Trophoblast cell (in vitro differentiated cells and primary cell): Measurements from ENCODE around the gene ULBP2.
"Not testable (repeated sequence)": the region's sequence is repeated elsewhere in the genome, so short reads cannot be mapped to it uniquely, and the experiment has no call there.

ENCODE experiments used
- DNase-seq, 2 donors: peaks; one replicate each; pipeline ENCODE4 v3.0.0-alpha.2; 2016
- H2AFZ ChIP-seq: 2 replicates; pipeline ENCODE4 v1.6.1; 2013; ENCODE audit warnings: low read length, moderate library complexity, mild to moderate bottlenecking; ENCODE audit not compliant: insufficient read depth, poor library complexity
- H2AK5ac ChIP-seq: 2 replicates; pipeline ENCODE4 v1.6.1; 2013; ENCODE audit warnings: mild to moderate bottlenecking, low read length
- H2BK120ac ChIP-seq: 2 replicates; pipeline ENCODE4 v1.6.1; 2013; ENCODE audit warnings: low read length, mild to moderate bottlenecking, moderate library complexity; ENCODE audit not compliant: insufficient read depth, poor library complexity
- H2BK12ac ChIP-seq: 2 replicates; pipeline ENCODE4 v1.6.1; 2013; ENCODE audit warnings: mild to moderate bottlenecking, low read length, moderate library complexity
- H2BK5ac ChIP-seq: 2 replicates; pipeline ENCODE4 v1.6.1; 2013; ENCODE audit warnings: low read length, low read depth, moderate library complexity, mild to moderate bottlenecking; ENCODE audit not compliant: poor library complexity
- H3K14ac ChIP-seq: 2 replicates; pipeline ENCODE4 v1.6.1; 2013; ENCODE audit warnings: mild to moderate bottlenecking, low read length
- H3K18ac ChIP-seq: 2 replicates; pipeline ENCODE4 v1.6.1; 2013; ENCODE audit warnings: mild to moderate bottlenecking, low read length
- H3K23ac ChIP-seq: 2 replicates; pipeline ENCODE4 v1.6.1; 2013; ENCODE audit warnings: low read length
- H3K27ac ChIP-seq: 2 replicates; pipeline ENCODE4 v1.5.1; 2013; ENCODE audit warnings: low read depth, mild to moderate bottlenecking, inconsistent platforms, low read length, moderate library complexity
- H3K27me3 ChIP-seq: 2 replicates; pipeline ENCODE4 v1.6.1; 2013; ENCODE audit warnings: inconsistent platforms, mild to moderate bottlenecking, low read length, moderate library complexity; ENCODE audit not compliant: insufficient read depth
- H3K36me3 ChIP-seq, 2 experiments: 1 replicate in 1 of 2; 2 replicates in 1 of 2; pipeline ENCODE4 v1.6.1; 2013; ENCODE audit warnings: low read length in 2 of 2, mild to moderate bottlenecking in 2 of 2, moderate library complexity in 1 of 2; ENCODE audit not compliant: insufficient read depth in 2 of 2, control insufficient read depth in 1 of 2
- H3K4ac ChIP-seq: 2 replicates; pipeline ENCODE4 v1.6.1; 2013; ENCODE audit warnings: low read depth, mild to moderate bottlenecking, low read length, moderate library complexity
- H3K4me1 ChIP-seq, 2 experiments: 1 replicate in 1 of 2; 2 replicates in 1 of 2; pipeline ENCODE4 v1.6.1; 2013; ENCODE audit warnings: low read length in 2 of 2, mild to moderate bottlenecking in 2 of 2, moderate library complexity in 1 of 2; ENCODE audit not compliant: insufficient read depth in 2 of 2, control insufficient read depth in 1 of 2
- H3K4me2 ChIP-seq: 2 replicates; pipeline ENCODE4 v1.6.1; 2013; ENCODE audit warnings: inconsistent platforms, mild to moderate bottlenecking, low read length, moderate library complexity
- H3K4me3 ChIP-seq: 2 replicates; pipeline ENCODE4 v1.5.1; 2013; ENCODE audit warnings: mild to moderate bottlenecking, low read depth, low read length, inconsistent platforms
- H3K79me1 ChIP-seq: one replicate; pipeline ENCODE4 v1.6.1; 2013; ENCODE audit warnings: low read length
- H3K79me2 ChIP-seq: 2 replicates; pipeline ENCODE4 v1.6.1; 2013; ENCODE audit warnings: low read length, mild to moderate bottlenecking; ENCODE audit not compliant: control insufficient read depth, insufficient read depth, poor library complexity
- H3K9ac ChIP-seq: 2 replicates; pipeline ENCODE4 v1.6.1; 2013; ENCODE audit warnings: mild to moderate bottlenecking, low read length
- H3K9me3 ChIP-seq: 2 replicates; pipeline ENCODE4 v1.6.1; 2013; ENCODE audit warnings: low read depth, mild to moderate bottlenecking, control low read depth, inconsistent platforms, low read length; ENCODE audit not compliant: insufficient read depth
- H4K12ac ChIP-seq: 2 replicates; pipeline ENCODE4 v1.6.1; 2013; ENCODE audit warnings: low read depth, mild to moderate bottlenecking, low read length, moderate library complexity
- H4K8ac ChIP-seq: 2 replicates; pipeline ENCODE4 v1.6.1; 2013; ENCODE audit warnings: low read depth, mild to moderate bottlenecking, low read length, moderate library complexity
- H4K91ac ChIP-seq: one replicate; pipeline ENCODE4 v1.6.1; 2013; ENCODE audit warnings: low read depth, mild to moderate bottlenecking, low read length, moderate library complexity
- WGBS: extraction: QIAGEN DNeasy Blood & Tissue Kit; methylation state at CpG from one replicate; pipeline ENCODE4 v1.1.7; 2013; ENCODE audit warnings: missing lambda C conversion rate; ENCODE audit not compliant: insufficient read length, insufficient coverage; ENCODE audit errors: extremely low coverage; 5-methylcytosine and 5-hydroxymethylcytosine counted together

Gene ULBP2

GRCh38 chr6:149927025-149927424, 14.8 kb upstream of the ULBP2 start:
- not testable (repeated sequence) for H3K79me2 ChIP-seq, H4K91ac ChIP-seq, H2AFZ ChIP-seq, H3K9ac ChIP-seq, DNase-seq, H3K79me1 ChIP-seq, H2BK120ac ChIP-seq, H3K4me2 ChIP-seq, H3K18ac ChIP-seq, H3K14ac ChIP-seq, H3K36me3 ChIP-seq, H3K23ac ChIP-seq, H3K4me3 ChIP-seq, H4K8ac ChIP-seq, H3K4ac ChIP-seq, H2BK12ac ChIP-seq, H3K27ac ChIP-seq, H4K12ac ChIP-seq, H2AK5ac ChIP-seq, H2BK5ac ChIP-seq
- H3K27me3 ChIP-seq = peaks cover 33% of the 10 kb centered on the region
- no CpG with 5 or more reads among the region's 4 CpGs for WGBS
- peaks cover 0 to 12% of the 10 kb centered on the region in 2 experiments for H3K4me1 ChIP-seq
- H3K9me3 ChIP-seq = peaks cover 14% of the 10 kb centered on the region

GRCh38 chr6:149929422-149929821, 12.4 kb upstream of the ULBP2 start:
- peaks cover 3% of the 10 kb centered on the region for H3K9me3 ChIP-seq

GRCh38 chr6:149931501-149931900, 10.3 kb upstream of the ULBP2 start:
- Histone ChIP-seq H3K9me3 (peaks cover 2% of the 10 kb centered on the region), H3K27me3 (peaks cover 4% of the 10 kb centered on the region), H3K4me3 (no peak overlapping the region), H3K14ac (no peak overlapping the region), H2AK5ac (no peak overlapping the region), H2AFZ (no peak overlapping the region), H3K4ac (no peak overlapping the region), H4K12ac (no peak overlapping the region), H3K9ac (no peak overlapping the region), H3K79me1 (no peaks in the 10 kb centered on the region), H3K79me2 (no peaks in the 10 kb centered on the region), H3K23ac (no peak overlapping the region), H4K91ac (no peak overlapping the region), H4K8ac (no peak overlapping the region), H2BK5ac (no peak overlapping the region), H3K27ac (no peak overlapping the region), H2BK12ac (no peak overlapping the region), H3K18ac (no peak overlapping the region), H2BK120ac (no peak overlapping the region), H3K4me2 (no peak overlapping the region), H3K4me1 (no peaks in the 10 kb centered on the region), H3K36me3 (no peaks in the 10 kb centered on the region)
- no peak for DNase-seq
- no CpG with 5 or more reads among the region's 6 CpGs for WGBS

More at GRCh38 chr6:149929422-149929821, 12.4 kb upstream of the ULBP2 start:
- Histone ChIP-seq H2AK5ac (no peak overlapping the region), H3K79me1 (no peaks in the 10 kb centered on the region), H3K36me3 (no peaks in the 10 kb centered on the region), H2BK5ac (no peak overlapping the region), H3K27ac (no peak overlapping the region), H3K4me2 (no peak overlapping the region), H3K4me1 (peaks cover 0 to 6% of the 10 kb centered on the region in 2 experiments), H3K79me2 (peaks cover 4% of the 10 kb centered on the region), H2BK120ac (no peak overlapping the region), H3K4ac (no peak overlapping the region), H2AFZ (no peak overlapping the region), H4K91ac (no peak overlapping the region), H4K12ac (no peak overlapping the region), H3K27me3 (peaks cover 12% of the 10 kb centered on the region), H3K18ac (no peak overlapping the region), H3K4me3 (no peak overlapping the region), H3K23ac (no peak overlapping the region), H3K14ac (no peak overlapping the region), H3K9ac (no peak overlapping the region), H4K8ac (no peak overlapping the region), H2BK12ac (no peak overlapping the region)
- no CpG with 5 or more reads among the region's 3 CpGs for WGBS
- DNase-seq = no peak

GRCh38 chr6:149933036-149933435, 8.8 kb upstream of the ULBP2 start:
- Histone ChIP-seq H3K4ac (no peak overlapping the region), H3K36me3 (no peaks in the 10 kb centered on the region), H3K4me3 (no peak overlapping the region), H2AK5ac (no peak overlapping the region), H3K27me3 (peaks cover 12% of the 10 kb centered on the region), H3K9ac (no peak overlapping the region), H3K14ac (no peak overlapping the region), H3K4me2 (no peak overlapping the region), H4K12ac (no peak overlapping the region), H3K9me3 (peaks cover 2% of the 10 kb centered on the region), H2BK5ac (no peak overlapping the region), H3K27ac (no peak overlapping the region), H2BK12ac (no peak overlapping the region), H3K79me1 (no peaks in the 10 kb centered on the region), H3K79me2 (no peaks in the 10 kb centered on the region), H3K18ac (no peak overlapping the region), H4K8ac (no peak overlapping the region), H2BK120ac (no peak overlapping the region), H4K91ac (no peak overlapping the region), H2AFZ (no peak overlapping the region), H3K23ac (no peak overlapping the region), H3K4me1 (no peaks in the 10 kb centered on the region)
- WGBS = no CpG with 5 or more reads among the region's 5 CpGs
- no peak for DNase-seq
